Measurements from ENCODE around the gene PIF1. TPM values are rescaled to one million over a fixed set of nuclear protein-coding genes. Genes with fewer than 3 reads are reported as not detected.
"Not testable (repeated sequence)": the region's sequence is repeated elsewhere in the genome, so short reads cannot be mapped to it uniquely, and the experiment has no call there.

The PIF1 gene
- total RNA-seq, 1 donor from 2014 or later, result 6.6 TPM

DNA sequence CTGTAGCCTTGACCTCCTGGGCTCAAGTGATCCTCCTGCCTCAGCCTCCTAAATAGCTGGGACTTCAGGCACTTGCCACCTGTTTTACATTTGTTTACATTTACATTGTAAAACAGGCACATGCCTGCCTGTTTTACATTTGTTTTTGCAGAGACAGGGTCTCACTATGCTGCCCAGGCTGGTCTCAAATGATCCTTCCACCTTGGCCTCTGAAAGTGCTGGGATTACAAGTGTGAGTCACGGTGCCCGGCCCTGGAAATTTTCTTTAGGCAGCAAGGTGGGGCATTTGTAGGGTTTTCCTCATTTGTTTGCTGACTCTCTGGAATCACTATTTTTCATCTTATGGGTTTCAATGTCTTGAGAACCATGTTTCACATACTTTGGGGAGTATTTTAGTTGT lies 25.0 kb downstream of the PIF1 start:
- H3K36me3 ChIP-seq, result no peaks in the 10 kb centered on the region
- H3K4me3 ChIP-seq, result no peak overlapping the region
- H3K9me3 ChIP-seq, result no peaks in the 10 kb centered on the region
- no peak overlapping the region for H3K27ac ChIP-seq
- no peaks in the 10 kb centered on the region for H3K4me1 ChIP-seq
- TF ChIP-seq POLR2AphosphoS5 (IDR thresholded peaks at IDR 0.05; ENCODE audit: insufficient read depth in 1 of 2, low read depth in 1 of 2), result no peak
- no peak for TF ChIP-seq POLR2A (IDR thresholded peaks at IDR 0.05)
- TF ChIP-seq, protein P1, sequence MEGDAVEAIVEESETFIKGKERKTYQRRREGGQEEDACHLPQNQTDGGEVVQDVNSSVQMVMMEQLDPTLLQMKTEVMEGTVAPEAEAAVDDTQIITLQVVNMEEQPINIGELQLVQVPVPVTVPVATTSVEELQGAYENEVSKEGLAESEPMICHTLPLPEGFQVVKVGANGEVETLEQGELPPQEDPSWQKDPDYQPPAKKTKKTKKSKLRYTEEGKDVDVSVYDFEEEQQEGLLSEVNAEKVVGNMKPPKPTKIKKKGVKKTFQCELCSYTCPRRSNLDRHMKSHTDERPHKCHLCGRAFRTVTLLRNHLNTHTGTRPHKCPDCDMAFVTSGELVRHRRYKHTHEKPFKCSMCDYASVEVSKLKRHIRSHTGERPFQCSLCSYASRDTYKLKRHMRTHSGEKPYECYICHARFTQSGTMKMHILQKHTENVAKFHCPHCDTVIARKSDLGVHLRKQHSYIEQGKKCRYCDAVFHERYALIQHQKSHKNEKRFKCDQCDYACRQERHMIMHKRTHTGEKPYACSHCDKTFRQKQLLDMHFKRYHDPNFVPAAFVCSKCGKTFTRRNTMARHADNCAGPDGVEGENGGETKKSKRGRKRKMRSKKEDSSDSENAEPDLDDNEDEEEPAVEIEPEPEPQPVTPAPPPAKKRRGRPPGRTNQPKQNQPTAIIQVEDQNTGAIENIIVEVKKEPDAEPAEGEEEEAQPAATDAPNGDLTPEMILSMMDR (IDR thresholded peaks at IDR 0.05), result no peak
- no peaks in the 10 kb centered on the region for H3K27me3 ChIP-seq
- no peak for DNase-seq (ENCODE audit: extremely low spot score in 2 of 2)
- intact Hi-C loops (cut with DNase I), result no loop called here

DNA sequence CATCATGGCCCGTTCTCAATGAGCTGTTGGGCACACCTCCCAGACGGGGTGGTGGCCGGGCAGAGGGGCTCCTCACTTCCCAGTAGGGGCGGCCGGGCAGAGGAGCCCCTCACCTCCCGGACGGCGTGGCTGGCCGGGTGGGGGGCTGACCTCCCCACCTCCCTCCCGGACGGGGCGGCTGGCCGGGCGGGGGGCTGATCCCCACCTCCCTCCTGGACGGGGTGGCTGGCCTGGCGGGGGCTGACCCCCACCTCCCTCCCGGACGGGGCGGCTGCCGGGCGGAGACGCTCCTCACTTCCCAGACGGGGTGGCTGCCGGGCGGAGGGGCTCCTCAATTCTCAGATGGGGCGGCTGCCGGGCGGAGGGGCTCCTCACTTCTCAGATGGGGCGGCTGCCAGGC lies 26.5 kb downstream of the PIF1 start:
- intact Hi-C loops (cut with DNase I); H3K9me3 ChIP-seq; H3K4me3 ChIP-seq; H3K4me1 ChIP-seq; DNase-seq (ENCODE audit: extremely low spot score in 2 of 2); H3K36me3 ChIP-seq; H3K27me3 ChIP-seq; H3K27ac ChIP-seq: not testable (repeated sequence)

DNA sequence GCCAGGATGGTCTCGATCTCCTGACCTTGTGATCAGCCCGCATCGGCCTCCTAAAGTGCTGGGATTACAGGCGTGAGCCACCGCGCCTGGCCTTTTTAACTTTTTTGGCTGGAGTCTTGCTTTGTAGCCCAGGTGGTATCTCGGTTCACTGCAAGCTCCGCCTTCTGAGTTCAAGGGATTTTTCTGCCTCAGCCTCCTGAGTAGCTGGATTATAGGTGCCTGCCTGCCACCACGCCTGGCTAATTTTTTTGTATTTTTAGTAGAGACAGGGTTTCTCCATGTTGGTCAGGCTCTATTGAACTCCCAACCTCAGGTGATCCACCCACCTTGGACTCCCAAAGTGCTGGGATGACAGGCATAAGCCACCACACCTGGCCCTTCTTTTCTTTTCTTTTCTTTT lies 29.5 kb downstream of the PIF1 start:
- H3K4me1 ChIP-seq; H3K27ac ChIP-seq; H3K9me3 ChIP-seq; H3K4me3 ChIP-seq; H3K27me3 ChIP-seq; intact Hi-C loops (cut with DNase I); DNase-seq (ENCODE audit: extremely low spot score in 2 of 2); H3K36me3 ChIP-seq: not testable (repeated sequence)

DNA sequence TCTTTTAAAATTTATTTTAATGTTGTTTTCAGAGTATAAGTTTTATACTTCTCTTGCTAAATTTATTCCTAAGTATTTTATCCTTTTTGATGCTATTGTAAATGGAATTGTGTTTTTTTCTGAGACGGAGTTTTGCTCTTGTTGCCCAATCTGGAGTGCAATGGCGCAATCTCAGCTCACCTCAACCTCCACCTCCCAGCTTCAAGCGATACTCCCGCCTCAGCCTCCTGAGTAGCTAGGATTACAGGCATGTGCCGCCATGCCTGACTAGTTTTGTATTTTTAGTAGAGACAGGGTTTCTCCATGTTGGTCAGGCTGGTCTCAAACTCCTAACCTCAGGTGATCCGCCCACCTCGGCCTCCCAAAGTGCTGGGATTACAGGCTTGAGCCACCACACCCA lies 30.1 kb downstream of the PIF1 start:
- H3K4me1 ChIP-seq; intact Hi-C loops (cut with DNase I): not testable (repeated sequence)

DNA sequence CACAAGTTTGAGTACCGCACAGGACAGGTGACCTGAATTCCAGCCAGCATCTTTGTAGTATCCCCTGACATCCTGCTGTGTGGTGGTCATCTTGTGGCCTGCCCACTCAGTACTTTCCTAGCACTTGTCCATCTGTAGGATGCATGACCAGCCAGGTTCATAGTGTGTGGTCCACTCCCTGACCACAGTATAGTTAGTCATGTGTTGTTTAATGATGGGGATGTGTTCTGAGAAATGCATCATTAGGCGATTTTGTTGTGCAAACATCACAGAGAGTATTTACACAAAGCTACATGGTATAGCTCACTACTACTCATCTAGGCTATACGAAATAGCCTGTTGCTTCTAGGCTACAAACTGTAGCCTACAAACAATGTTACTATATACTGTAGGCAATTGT lies 33.2 kb downstream of the PIF1 start:
- TF ChIP-seq, protein P1 (IDR thresholded peaks at IDR 0.05), result no peak
- TF ChIP-seq POLR2A (IDR thresholded peaks at IDR 0.05) (no peak), POLR2AphosphoS5 (IDR thresholded peaks at IDR 0.05; ENCODE audit: insufficient read depth in 1 of 2, low read depth in 1 of 2) (no peak)
- no peaks in the 10 kb centered on the region for H3K27me3 ChIP-seq
- no peaks in the 10 kb centered on the region for H3K4me1 ChIP-seq
- no peaks in the 10 kb centered on the region for H3K36me3 ChIP-seq
- DNase-seq (ENCODE audit: extremely low spot score in 2 of 2), result no peak
- H3K9me3 ChIP-seq, result no peaks in the 10 kb centered on the region
- H3K27ac ChIP-seq, result no peak overlapping the region
- intact Hi-C loops (cut with DNase I), result no loop called here
- no peak overlapping the region for H3K4me3 ChIP-seq

More for the DNA sequence above, 30.1 kb downstream of the PIF1 start:
- H3K27me3 ChIP-seq; H3K36me3 ChIP-seq; H3K27ac ChIP-seq; H3K4me3 ChIP-seq; H3K9me3 ChIP-seq; DNase-seq (ENCODE audit: extremely low spot score in 2 of 2): not testable (repeated sequence)

DNA sequence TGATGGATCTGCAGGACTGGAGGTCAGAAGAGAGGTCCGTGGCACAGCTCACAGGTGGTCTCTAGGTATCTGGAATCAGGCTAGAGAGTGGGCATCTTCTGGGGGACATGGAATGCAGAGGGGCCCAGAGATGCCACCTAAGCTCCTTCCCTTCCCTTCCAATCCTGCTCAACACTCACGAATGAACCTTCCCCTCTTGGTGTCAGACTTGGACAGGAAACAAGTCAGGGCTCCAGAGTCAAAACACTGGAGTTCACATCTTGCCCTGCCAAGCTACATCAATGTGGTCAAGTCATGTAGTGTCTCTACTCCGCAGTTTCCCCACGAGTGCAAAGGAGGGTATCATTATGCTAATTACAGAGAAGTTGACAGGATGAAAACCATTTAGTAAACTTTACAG lies 34.0 kb downstream of the PIF1 start:
- H3K9me3 ChIP-seq, result no peaks in the 10 kb centered on the region
- H3K4me1 ChIP-seq, result no peaks in the 10 kb centered on the region
- H3K36me3 ChIP-seq, result no peaks in the 10 kb centered on the region
- TF ChIP-seq POLR2A (IDR thresholded peaks at IDR 0.05) (no peak), POLR2AphosphoS5 (IDR thresholded peaks at IDR 0.05; ENCODE audit: insufficient read depth in 1 of 2, low read depth in 1 of 2) (no peak)
- TF ChIP-seq, protein P1 (IDR thresholded peaks at IDR 0.05), result no peak
- H3K27ac ChIP-seq, result no peak overlapping the region
- no peak overlapping the region for H3K4me3 ChIP-seq
- intact Hi-C loops (cut with DNase I), result no loop called here
- no peaks in the 10 kb centered on the region for H3K27me3 ChIP-seq
- DNase-seq (ENCODE audit: extremely low spot score in 2 of 2), result no peak

DNA sequence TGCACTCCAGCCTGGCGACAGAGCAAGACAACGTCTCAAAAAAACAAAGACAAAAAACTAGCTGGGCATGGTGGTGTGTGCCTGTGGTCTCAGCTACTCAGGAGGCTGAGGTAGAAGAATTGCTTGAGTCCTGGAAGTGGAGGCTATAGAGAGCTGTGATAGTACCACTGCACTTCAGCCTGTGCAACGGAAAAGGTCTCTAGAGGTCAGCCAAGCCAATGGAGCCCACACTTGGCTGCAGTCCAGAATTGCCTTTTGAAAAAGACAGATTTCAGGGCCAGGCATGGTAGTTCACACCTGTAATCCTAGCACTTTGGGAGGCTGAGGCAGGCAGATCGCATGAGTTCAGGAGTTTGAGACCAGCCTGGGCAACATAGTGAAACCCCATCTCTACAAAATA lies 41.7 kb downstream of the PIF1 start:
- no peak for DNase-seq (ENCODE audit: extremely low spot score in 2 of 2)
- H3K4me3 ChIP-seq, result no peak overlapping the region
- H3K27me3 ChIP-seq, result no peaks in the 10 kb centered on the region
- TF ChIP-seq, protein P1 (IDR thresholded peaks at IDR 0.05), result no peak
- TF ChIP-seq POLR2A (IDR thresholded peaks at IDR 0.05) (no peak), POLR2AphosphoS5 (IDR thresholded peaks at IDR 0.05; ENCODE audit: insufficient read depth in 1 of 2, low read depth in 1 of 2) (no peak)
- no peaks in the 10 kb centered on the region for H3K4me1 ChIP-seq
- H3K27ac ChIP-seq, result no peak overlapping the region
- intact Hi-C loops (cut with DNase I), result no loop called here
- H3K9me3 ChIP-seq, result no peaks in the 10 kb centered on the region
- no peaks in the 10 kb centered on the region for H3K36me3 ChIP-seq

Measured in vagina (tissue), 2 donors.